Activated CD4-positive, alpha-beta T cell treated with anti-CD3 and anti-CD28 coated beads for 36 hours (primary cell): Measurements from ENCODE around the gene TMEM186. TPM values are rescaled to one million over a fixed set of nuclear protein-coding genes. Genes with fewer than 3 reads are reported as not detected.
"Not testable (repeated sequence)": the region's sequence is repeated elsewhere in the genome, so short reads cannot be mapped to it uniquely, and the experiment has no call there.

Experiments used
- ATAC-seq: fragments of 200-7000 bp; cut with Tn5 transposase; one replicate; pipeline ENCODE4 v1.10.0; 2021; ENCODE audit warnings: mild to moderate bottlenecking, moderate library complexity
- CTCF ChIA-PET: fragments of 350-600 bp; sonication (Branson Sonifier 250); formaldehyde crosslinking; loops from one replicate; lab custom pipeline; 2021; ENCODE audit warnings: antibody characterized with exemption; lab: Charles Lee
- POLR2A ChIA-PET: fragments of 350-600 bp; sonication (Branson Sonifier 250); formaldehyde crosslinking; loops from one replicate; lab custom pipeline; 2021; ENCODE audit warnings: antibody characterized with exemption, inconsistent platforms; lab: Charles Lee
- DNase-seq: peaks from one replicate; pipeline ENCODE4 v3.0.0-alpha.2; 2020
- H3K27ac Mint-ChIP-seq: one replicate; pipeline ENCODE4 v1.8.0; 2021; ENCODE audit warnings: mixed read lengths
- H3K27me3 Mint-ChIP-seq: one replicate; pipeline ENCODE4 v1.8.0; 2021; ENCODE audit warnings: mixed read lengths
- H3K36me3 Mint-ChIP-seq: one replicate; pipeline ENCODE4 v1.8.0; 2021; ENCODE audit warnings: low read depth, mixed read lengths
- H3K4me1 Mint-ChIP-seq: one replicate; pipeline ENCODE4 v1.8.0; 2021; ENCODE audit warnings: mixed read lengths
- H3K4me3 Mint-ChIP-seq: one replicate; pipeline ENCODE4 v1.8.0; 2021; ENCODE audit warnings: mild to moderate bottlenecking, moderate library complexity, mixed read lengths
- H3K9me3 Mint-ChIP-seq: one replicate; pipeline ENCODE4 v1.8.0; 2021; ENCODE audit warnings: low read depth, mixed read lengths
- intact Hi-C, 2 experiments: fragments of 100-400 bp; cut with DNase I in 1 of 2; cut with micrococcal nuclease in 1 of 2; formaldehyde crosslinking; loops; one replicate each; pipeline versions ENCODE4 v1.14.2 to v1.15.1; 2022 to 2024; cut with DNase I, micrococcal nuclease
- total RNA-seq, 2 experiments: library from RNA; stranded (reverse); gene quantifications; one replicate each; pipeline ENCODE4 v1.2.3, GENCODE V29; 2021

TMEM186 gene
- 10 to 100 TPM in 1 of 2 experiments, 1 to 10 TPM in 1; 9.4 to 14.5 TPM for total RNA-seq

GRCh38 chr16:8797364-8798173, at the start of gene TMEM186, which contains the start of gene PMM2:
TMEM186 (minus strand) TSS chr16:8797639; CDS start chr16:8797614, 25 bp downstream.
PMM2 (plus strand) TSS chr16:8797839; CDS start chr16:8797883, 44 bp downstream.
- peak; percentile 97 for DNase-seq
- intact Hi-C loops = loop anchor here (1.0 to 5.0 kb wide), 11 partner anchors 71 to 1945 kb away; partner anchors contain the start of genes ABAT (in 2 of the 2), CARHSP1 (in 2 of the 2), HAPSTR1 (in 2 of the 2) and METTL22 (in 1 of the 2)
- Mint-ChIP-seq H3K27me3 (no peaks in the 10 kb centered on the region), H3K36me3 (peaks cover 32% of the 10 kb centered on the region), H3K27ac (peak within 1 kb of the TSS; percentile 92), H3K9me3 (no peaks in the 10 kb centered on the region), H3K4me3 (peak within 1 kb of the TSS; percentile 91), H3K4me1 (peaks cover 34% of the 10 kb centered on the region)
- POLR2A ChIA-PET = interaction anchor here (0.8 to 1.2 kb wide), 2 partner anchors 142 to 293 kb away, joined by 3 to 5 read pairs; partner anchors contain the start of gene HAPSTR1
- peak; percentile 96 for ATAC-seq
- CTCF ChIA-PET = interaction anchor here (0.5 to 1.1 kb wide), 4 partner anchors 13 to 138 kb away, joined by 3 to 4 read pairs (median 3); no protein-coding TSS in a partner anchor

- Mint-ChIP-seq H3K4me3 (no peak overlapping the region), H3K9me3 (no peaks in the 10 kb centered on the region), H3K27me3 (no peaks in the 10 kb centered on the region), H3K36me3 (peaks cover 36% of the 10 kb centered on the region), H3K27ac (no peak overlapping the region), H3K4me1 (peaks cover 16% of the 10 kb centered on the region)
- intact Hi-C loops = no loop called here
- ChIA-PET CTCF (no interaction called here), POLR2A (no interaction called here)
- DNase-seq = no peak
- no peak for ATAC-seq
Observed at GRCh38 chr16:8847145-8847544, 49.7 kb upstream of the TMEM186 start.

GRCh38 chr16:8846401-8846932, 49.0 kb upstream of the TMEM186 start:
- Mint-ChIP-seq H3K27me3 (no peaks in the 10 kb centered on the region), H3K4me1 (peaks cover 16% of the 10 kb centered on the region), H3K36me3 (peaks cover 33% of the 10 kb centered on the region), H3K9me3 (no peaks in the 10 kb centered on the region), H3K4me3 (no peak overlapping the region), H3K27ac (no peak overlapping the region)
- CTCF ChIA-PET = interaction anchor here (0.7 kb wide), 1 partner anchor 138 kb away, joined by 3 read pairs; no protein-coding TSS in a partner anchor
- POLR2A ChIA-PET = no interaction called here
- no peak for ATAC-seq
- no peak for DNase-seq
- intact Hi-C loops = no loop called here

- DNase-seq (no peak), ATAC-seq (no peak)
- intact Hi-C loops = no loop called here
- H3K9me3 Mint-ChIP-seq = no peaks in the 10 kb centered on the region
- peaks cover 28% of the 10 kb centered on the region for H3K36me3 Mint-ChIP-seq
- POLR2A ChIA-PET = no interaction called here
- H3K4me1 Mint-ChIP-seq = peaks cover 14% of the 10 kb centered on the region
- H3K27me3 Mint-ChIP-seq = no peaks in the 10 kb centered on the region
- H3K27ac Mint-ChIP-seq = no peak overlapping the region
- no peak overlapping the region for H3K4me3 Mint-ChIP-seq
- CTCF ChIA-PET = interaction anchor here (0.7 kb wide), 1 partner anchor 138 kb away, joined by 3 read pairs; no protein-coding TSS in a partner anchor
Observed at GRCh38 chr16:8845699-8846298, 48.4 kb upstream of the TMEM186 start.

GRCh38 chr16:8843296-8843695, 45.9 kb upstream of the TMEM186 start:
- H3K4me1 Mint-ChIP-seq, H3K27ac Mint-ChIP-seq, CTCF ChIA-PET, H3K9me3 Mint-ChIP-seq, POLR2A ChIA-PET, ATAC-seq, DNase-seq, H3K27me3 Mint-ChIP-seq, H3K4me3 Mint-ChIP-seq, intact Hi-C loops: not testable (repeated sequence)
- H3K36me3 Mint-ChIP-seq = peaks cover 18% of the 10 kb centered on the region

GRCh38 chr16:8842016-8842415, 44.6 kb upstream of the TMEM186 start:
- H3K4me3 Mint-ChIP-seq, H3K27ac Mint-ChIP-seq, ATAC-seq, intact Hi-C loops, H3K27me3 Mint-ChIP-seq, CTCF ChIA-PET, H3K9me3 Mint-ChIP-seq, POLR2A ChIA-PET, H3K4me1 Mint-ChIP-seq, DNase-seq: not testable (repeated sequence)
- peaks cover 15% of the 10 kb centered on the region for H3K36me3 Mint-ChIP-seq

GRCh38 chr16:8837594-8837993, 40.2 kb upstream of the TMEM186 start:
- H3K4me1 Mint-ChIP-seq, ATAC-seq, H3K27ac Mint-ChIP-seq, intact Hi-C loops, H3K36me3 Mint-ChIP-seq, H3K9me3 Mint-ChIP-seq, CTCF ChIA-PET, DNase-seq, H3K27me3 Mint-ChIP-seq, POLR2A ChIA-PET, H3K4me3 Mint-ChIP-seq: not testable (repeated sequence)

- POLR2A ChIA-PET, H3K4me3 Mint-ChIP-seq, H3K27me3 Mint-ChIP-seq: not testable (repeated sequence)
Observed at GRCh38 chr16:8836797-8837196, 39.4 kb upstream of the TMEM186 start.

GRCh38 chr16:8832717-8833105, 35.3 kb upstream of the TMEM186 start:
- intact Hi-C loops = no loop called here
- Mint-ChIP-seq H3K9me3 (no peaks in the 10 kb centered on the region), H3K27me3 (no peaks in the 10 kb centered on the region), H3K4me3 (no peak overlapping the region), H3K36me3 (peaks cover 45% of the 10 kb centered on the region), H3K4me1 (peaks cover 18% of the 10 kb centered on the region), H3K27ac (no peak overlapping the region)
- ChIA-PET CTCF (no interaction called here), POLR2A (no interaction called here)
- no peak for DNase-seq
- no peak for ATAC-seq

More at GRCh38 chr16:8836797-8837196, 39.4 kb upstream of the TMEM186 start:
- DNase-seq, H3K9me3 Mint-ChIP-seq, ATAC-seq, CTCF ChIA-PET, intact Hi-C loops, H3K27ac Mint-ChIP-seq: not testable (repeated sequence)
- Mint-ChIP-seq H3K4me1 (peaks cover 15% of the 10 kb centered on the region), H3K36me3 (peaks cover 13% of the 10 kb centered on the region)

- peaks cover 46% of the 10 kb centered on the region for H3K36me3 Mint-ChIP-seq
- CTCF ChIA-PET = no interaction called here
- no peak for DNase-seq
- peaks cover 18% of the 10 kb centered on the region for H3K4me1 Mint-ChIP-seq
- H3K27ac Mint-ChIP-seq = no peak overlapping the region
- intact Hi-C loops = no loop called here
- no peak overlapping the region for H3K4me3 Mint-ChIP-seq
- H3K9me3 Mint-ChIP-seq = no peaks in the 10 kb centered on the region
- no peak for ATAC-seq
- POLR2A ChIA-PET = no interaction called here
- no peaks in the 10 kb centered on the region for H3K27me3 Mint-ChIP-seq
Observed at GRCh38 chr16:8831871-8832716, 34.7 kb upstream of the TMEM186 start.

- DNase-seq = no peak
- no peak for ATAC-seq
- POLR2A ChIA-PET = no interaction called here
- CTCF ChIA-PET = no interaction called here
- intact Hi-C loops = no loop called here
- Mint-ChIP-seq H3K9me3 (no peaks in the 10 kb centered on the region), H3K36me3 (peaks cover 48% of the 10 kb centered on the region), H3K4me1 (peaks cover 18% of the 10 kb centered on the region), H3K27ac (no peak overlapping the region), H3K27me3 (no peaks in the 10 kb centered on the region), H3K4me3 (no peak overlapping the region)
Observed at GRCh38 chr16:8831450-8831849, 34.0 kb upstream of the TMEM186 start.
